Mucosa of gallbladder (tissue), 1 donor: Measurements from ENCODE around the gene THPO. TPM values are rescaled to one million over a fixed set of nuclear protein-coding genes. Genes with fewer than 3 reads are reported as not detected.
"Not testable (repeated sequence)": the region's sequence is repeated elsewhere in the genome, so short reads cannot be mapped to it uniquely, and the experiment has no call there.

Experiments
- DNase-seq: peaks from one replicate; pipeline ENCODE4 v3.0.0-alpha.2; 2020; ENCODE audit warnings: low spot score
- total RNA-seq: library from RNA; stranded (reverse); gene quantifications from one replicate; pipeline ENCODE4 v1.2.1, GENCODE V29; 2021
- donor health status: DM: no; HTN: no; CAD: no.

The THPO gene
- total RNA-seq, 1 donor from 2014 or later = 0.29 TPM

DNA sequence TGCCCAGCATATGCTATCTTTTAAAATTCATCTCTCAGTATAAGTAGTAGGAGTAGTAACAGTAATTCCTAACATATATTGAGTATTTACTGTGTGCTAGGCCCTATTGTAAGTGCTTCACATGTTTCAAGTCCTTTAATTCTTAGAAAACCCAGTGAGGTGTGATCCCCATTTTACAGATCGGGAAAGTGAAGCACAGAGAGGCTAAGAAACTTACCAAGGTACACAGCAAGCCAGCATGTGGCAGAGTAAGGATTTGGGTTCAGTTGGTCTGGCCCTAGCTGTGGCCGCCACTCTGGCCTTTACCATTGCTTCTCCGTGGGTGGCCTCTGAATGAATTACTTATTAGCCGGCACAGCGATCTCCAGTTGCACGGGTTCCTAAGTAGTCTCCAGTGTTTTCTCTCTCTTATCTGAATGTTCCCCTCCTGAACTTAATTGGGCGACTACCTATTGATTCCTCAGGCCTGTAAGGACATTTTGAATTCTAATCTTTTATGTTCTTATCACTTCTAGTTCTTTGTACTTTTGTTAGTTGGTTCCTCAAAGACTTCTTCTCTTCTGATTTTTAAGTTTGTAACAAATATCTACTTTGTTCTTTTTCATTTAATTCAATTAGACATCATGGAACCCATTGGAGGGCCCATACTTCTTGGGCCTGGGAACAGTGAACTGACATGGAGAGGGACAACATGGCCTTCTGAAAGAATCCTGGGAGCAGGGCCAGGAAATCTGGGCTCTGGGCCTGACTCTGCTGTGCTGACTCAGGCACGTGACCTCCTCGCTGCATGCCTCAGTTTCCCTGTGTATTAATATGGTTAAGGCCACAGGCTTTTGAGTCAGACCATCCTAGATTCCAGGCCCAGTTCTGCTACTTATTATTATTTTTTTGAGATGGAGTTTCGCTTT is 28.2 kb downstream of the THPO start:
- DNase-seq = peak; percentile 77

DNA sequence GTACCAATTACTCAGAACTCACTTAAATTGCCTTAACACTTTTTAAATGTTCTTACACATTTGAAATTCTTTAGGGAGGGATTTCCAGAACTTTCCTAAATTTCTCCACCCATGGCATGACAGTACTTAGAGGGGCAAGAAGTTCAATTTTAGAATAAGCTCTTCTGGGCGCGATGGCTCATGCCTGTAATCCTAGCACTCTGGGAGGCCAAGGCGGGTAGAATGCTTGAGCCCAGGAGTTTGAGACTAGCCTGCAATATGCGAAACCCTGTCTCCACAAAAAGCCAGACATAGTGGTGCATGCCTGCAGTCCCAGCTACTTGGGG is 30.0 kb downstream of the THPO start:
- DNase-seq = no peak

DNA sequence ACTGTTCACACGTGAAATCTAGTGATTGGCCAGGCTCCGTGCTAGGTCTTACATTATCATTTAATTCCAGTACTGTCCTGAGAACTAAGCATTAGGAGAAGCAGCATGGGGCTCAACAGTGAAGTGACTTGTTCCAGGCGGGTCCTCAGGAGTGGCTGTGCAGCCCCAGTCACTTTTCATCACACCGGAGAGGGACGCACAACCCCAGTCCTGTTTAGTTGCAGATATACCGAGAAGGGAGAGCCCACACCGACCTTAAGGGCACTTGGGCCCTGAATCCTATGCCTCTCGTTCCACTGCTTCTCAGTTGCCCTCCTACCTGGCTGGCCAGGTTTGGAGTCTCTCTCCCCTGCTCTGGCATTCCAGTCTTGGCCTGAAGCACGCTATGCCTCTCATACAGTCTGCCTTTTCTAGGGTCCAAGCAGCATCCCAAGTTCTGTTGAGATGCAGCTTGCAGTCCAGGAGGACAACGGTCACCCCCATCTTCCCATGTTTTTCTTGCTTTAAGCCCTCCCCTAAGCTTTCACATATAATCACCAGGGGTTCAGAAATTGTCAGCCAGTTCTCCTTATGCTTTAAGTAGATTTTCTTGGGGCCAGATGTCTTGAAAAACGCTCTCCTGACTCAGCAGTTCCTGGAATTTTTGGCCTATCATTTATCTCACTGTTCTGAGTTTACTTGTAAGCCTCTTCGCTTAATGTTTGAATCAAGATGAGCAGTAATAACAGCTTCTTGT is 30.5 kb downstream of the THPO start:
- no peak for DNase-seq

DNA sequence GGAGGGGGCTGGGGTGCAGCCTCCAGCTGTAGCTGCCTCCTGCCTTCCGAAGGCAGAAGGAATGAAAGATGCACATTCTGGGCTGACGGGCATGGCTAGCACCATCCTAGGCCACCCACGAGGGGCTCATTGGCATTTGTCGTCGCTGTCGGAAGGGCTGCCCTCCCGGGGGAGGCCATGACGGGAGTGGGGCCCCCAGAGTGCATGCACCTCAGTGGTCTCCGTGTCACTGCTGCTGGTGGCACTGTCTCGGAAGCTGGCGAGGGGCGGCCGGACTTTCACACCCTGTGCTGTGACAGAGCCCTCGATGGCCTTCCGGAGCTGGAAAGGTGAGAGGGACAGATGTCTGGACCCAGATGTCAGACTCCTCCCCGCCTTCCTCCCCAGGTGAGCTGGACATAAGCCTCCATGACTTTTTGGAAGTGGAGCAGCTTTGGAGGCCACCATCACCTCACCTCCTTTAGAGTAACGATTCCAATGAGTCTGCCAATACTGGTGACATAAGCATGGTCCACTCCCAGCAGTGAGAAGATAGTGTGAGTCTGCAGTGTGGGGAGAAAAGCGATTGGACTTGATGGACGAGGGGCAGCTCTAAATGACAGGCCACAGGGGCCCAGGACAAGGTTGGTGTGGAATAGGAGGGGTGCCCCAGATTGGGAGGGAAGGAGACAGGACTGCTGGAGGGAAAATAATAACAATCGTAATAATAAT is 31.4 kb downstream of the THPO start:
- DNase-seq = no peak

DNA sequence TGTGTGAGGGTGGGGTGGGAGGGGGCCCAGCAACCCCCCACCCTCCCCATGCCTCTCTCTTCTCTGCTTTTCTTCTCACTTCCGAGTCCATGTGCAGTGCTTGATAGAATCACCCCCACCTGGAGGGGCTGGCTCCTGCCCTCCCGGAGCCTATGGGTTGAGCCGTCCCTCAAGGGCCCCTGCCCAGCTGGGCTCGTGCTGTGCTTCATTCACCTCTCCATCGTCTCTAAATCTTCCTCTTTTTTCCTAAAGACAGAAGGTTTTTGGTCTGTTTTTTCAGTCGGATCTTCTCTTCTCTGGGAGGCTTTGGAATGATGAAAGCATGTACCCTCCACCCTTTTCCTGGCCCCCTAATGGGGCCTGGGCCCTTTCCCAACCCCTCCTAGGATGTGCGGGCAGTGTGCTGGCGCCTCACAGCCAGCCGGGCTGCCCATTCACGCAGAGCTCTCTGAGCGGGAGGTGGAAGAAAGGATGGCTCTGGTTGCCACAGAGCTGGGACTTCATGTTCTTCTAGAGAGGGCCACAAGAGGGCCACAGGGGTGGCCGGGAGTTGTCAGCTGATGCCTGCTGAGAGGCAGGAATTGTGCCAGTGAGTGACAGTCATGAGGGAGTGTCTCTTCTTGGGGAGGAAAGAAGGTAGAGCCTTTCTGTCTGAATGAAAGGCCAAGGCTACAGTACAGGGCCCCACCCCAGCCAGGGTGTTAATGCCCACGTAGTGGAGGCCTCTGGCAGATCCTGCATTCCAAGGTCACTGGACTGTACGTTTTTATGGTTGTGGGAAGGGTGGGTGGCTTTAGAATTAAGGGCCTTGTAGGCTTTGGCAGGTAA is 32.5 kb downstream of the THPO start:
- DNase-seq = peak; percentile 83

DNA sequence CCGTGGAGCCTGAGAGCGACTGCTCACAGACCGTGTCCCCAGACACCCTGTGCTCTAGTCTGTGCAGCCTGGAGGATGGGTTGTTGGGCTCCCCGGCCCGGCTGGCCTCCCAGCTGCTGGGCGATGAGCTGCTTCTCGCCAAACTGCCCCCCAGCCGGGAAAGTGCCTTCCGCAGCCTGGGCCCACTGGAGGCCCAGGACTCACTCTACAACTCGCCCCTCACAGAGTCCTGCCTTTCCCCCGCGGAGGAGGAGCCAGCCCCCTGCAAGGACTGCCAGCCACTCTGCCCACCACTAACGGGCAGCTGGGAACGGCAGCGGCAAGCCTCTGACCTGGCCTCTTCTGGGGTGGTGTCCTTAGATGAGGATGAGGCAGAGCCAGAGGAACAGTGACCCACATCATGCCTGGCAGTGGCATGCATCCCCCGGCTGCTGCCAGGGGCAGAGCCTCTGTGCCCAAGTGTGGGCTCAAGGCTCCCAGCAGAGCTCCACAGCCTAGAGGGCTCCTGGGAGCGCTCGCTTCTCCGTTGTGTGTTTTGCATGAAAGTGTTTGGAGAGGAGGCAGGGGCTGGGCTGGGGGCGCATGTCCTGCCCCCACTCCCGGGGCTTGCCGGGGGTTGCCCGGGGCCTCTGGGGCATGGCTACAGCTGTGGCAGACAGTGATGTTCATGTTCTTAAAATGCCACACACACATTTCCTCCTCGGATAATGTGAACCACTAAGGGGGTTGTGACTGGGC is 33.3 kb downstream of the THPO start:
- DNase-seq = no peak

DNA sequence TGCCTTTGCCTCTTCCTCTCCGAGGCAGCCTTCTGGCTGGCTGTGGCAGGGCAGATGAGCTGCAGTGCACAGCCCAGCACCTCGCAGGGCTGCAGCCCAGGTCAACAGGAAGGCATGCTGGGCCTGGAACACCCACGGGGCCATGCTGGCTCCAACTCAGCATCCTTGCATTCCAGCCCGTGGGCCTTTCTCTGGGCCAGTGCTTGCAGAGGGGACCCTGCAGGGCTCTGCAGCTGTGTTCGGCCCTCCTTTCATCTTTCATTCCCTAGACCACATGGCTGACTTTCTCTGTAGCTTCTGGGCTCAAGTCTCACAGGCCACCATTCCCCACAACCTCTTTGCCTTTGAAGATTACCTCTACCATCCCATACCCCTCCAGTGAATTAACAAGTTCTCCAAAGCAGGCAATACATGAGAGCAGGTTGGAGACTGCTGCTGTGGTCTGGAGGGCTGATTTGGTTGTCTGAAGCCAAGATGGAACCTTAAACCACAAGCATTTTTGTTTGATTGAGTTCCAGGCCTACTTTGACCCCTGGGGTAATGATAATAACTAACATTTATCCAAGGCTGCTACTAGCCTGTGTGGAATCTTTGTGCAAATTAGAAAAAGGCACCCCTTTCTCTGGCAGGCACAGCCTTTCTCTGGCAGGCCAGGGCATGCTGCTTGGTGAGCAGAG is 34.7 kb downstream of the THPO start:
- no peak for DNase-seq

DNA sequence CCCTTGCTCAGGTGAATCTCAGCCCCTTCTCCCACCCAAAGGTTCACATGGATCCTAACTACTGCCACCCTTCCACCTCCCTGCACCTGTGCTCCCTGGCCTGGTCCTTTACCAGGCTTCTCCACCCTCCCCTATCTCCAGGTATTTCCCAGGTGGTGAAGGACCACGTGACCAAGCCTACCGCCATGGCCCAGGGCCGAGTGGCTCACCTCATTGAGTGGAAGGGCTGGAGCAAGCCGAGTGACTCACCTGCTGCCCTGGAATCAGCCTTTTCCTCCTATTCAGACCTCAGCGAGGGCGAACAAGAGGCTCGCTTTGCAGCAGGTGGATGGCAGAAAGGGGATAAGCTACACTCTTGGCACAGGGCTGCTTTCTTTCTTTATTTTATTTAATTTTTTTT is 36.1 kb downstream of the THPO start:
- peak; percentile 89 for DNase-seq

DNA sequence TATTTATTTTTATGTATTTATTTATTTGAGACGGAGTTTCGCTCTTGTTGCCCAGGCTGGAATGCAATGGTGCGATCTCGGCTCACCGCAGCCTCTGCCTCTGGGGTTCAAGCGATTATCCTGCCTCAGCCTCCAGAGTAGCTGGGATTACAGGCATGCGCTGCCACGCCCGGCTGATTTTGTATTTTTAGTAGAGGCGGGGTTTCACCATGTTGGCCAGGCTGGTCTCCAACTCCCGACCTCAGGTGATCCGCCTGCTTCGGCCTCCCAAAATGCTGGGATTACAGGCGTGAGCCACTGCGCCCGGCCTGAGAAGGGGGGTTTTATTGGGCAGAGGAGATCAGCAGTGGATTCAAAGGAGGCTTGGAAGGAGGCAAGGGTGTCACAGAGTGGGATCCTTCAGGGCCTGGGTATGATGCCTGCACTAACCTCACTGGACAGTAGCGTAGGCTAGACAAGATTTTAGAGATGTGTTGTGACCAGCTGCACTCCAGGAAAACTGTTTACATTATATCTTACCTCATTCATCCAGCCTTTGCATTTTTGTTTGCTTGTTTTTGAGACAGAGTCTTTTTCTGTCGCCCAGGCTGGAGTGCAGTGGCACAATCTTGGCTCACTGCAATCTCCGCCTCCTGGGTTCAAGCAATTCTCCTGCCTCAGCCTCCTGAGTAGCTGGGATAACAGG is 38.4 kb downstream of the THPO start:
- DNase-seq = not testable (repeated sequence)

DNA sequence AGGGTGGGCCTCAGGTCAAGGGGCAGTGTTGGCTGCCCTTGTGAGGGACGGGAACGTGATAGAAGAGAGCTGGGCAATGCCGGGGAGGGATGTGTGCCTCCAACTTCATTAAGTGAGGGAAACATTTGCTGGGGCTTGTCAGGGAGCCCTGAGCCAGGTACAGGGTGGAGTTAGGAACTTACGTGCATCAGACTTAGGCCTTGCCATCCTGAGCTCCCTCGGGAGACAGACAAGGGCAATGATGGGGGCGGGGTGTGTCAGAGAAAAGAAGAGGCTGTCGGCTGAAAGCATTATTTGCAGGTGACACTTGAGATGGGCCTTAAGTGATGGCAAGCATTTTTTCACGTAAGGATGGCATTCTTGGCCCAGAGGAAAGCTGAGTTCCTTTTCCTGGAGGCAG is 39.0 kb downstream of the THPO start:
- DNase-seq = no peak

DNA sequence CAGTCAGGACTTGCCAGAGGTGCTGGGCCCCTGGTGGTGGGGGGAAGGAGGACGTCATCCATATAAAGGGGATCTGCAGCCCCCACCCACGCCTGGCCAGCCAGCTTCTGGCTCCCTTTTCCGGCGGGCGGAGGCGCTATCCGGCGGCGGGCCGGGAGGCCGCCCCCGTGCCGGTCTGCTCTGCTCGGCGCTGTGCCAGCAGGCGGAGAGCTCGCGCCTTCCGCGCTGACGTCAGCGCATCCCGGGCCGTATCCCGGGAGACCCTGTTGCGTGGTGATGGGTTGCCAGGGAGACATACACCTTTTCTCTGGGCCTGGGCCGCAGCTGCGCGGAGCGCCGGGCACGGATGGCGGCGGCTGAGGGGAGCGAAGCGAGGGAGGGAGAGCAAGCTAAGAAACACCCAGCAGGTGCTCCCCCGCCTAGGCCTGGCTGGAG is 39.5 kb downstream of the THPO start:
- peak; percentile 82 for DNase-seq

DNA sequence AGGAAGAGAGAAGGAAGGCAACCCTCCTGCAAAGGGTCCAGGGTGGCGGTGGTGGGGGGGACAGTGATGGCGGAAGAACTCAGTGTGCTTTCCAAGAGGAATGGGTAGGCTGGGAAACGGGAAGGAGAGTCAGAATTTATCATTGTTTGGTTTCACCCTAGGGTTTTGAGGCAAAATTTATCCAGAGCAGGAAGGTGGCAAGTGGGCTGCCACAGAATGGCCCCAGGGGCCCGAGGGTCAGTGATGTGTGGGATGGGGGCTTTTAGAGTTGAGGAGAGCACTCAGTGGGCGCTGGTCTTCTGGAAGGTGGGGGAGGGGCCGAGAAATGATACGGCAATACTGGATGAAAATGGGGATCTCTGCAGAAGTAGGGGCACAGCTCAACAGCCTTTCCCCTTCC is 40.0 kb downstream of the THPO start:
- DNase-seq = no peak

DNA sequence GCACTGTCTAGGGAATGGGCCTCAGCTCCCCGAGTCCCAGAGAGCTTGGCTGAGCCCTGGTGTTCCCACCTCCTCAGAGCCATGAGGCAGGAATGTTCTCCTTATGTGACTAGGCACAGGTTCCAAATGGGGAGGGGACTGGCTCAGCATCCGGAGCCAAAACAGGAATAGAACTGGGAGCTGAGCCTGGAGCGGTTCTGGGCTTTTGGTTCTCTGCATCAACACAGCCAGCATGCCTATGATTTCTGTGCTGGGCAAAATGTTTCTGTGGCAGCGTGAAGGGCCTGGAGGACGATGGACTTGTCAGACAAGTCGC is 40.6 kb downstream of the THPO start, which contains the start of gene FAM131A:
FAM131A (plus strand) TSS at position 202 of the 316 bp plus-strand sequence; CDS start at position 233, 31 bp downstream.
- peak; percentile 64 for DNase-seq

DNA sequence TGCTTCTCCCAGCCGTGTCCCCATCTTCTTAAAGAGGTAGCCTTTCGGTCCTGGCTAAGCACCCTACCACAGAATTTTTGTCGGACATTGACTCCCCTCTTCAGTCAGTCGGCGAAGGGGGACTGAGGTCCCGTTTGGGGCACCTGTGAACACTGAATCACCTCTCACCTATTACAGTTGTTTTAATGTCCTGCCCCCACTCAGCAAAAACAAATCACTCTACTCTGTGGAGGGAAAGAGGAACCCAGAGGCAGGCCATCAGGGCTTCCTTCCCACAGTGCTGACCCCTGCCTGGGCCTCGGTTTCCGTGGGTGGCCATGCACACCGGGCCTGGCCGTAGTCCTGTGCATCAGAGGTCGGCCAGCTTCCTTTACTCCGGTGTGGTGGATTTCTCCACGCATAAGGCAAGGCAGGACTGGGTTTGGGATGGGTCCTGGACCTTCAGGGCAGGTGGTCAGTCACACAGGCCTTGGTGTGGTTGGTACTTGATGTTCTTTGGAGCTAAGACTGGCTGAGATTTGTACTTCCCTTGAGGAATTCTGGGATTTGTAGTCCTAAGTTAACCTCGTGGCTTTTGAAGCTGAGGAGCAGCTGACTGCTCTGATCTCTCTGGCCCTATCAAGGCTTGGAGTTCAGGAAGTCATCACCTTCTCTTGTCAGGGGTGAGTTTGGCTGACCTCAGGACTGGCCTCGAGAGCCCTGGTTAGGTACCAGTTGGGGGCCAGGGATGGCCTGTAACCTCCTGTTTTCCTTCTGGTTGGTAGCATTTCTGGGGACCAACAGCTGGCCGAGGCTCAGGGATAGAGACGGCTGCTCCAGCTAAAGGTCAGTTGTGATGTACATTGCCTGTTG is 41.2 kb downstream of the THPO start:
- DNase-seq = no peak

DNA sequence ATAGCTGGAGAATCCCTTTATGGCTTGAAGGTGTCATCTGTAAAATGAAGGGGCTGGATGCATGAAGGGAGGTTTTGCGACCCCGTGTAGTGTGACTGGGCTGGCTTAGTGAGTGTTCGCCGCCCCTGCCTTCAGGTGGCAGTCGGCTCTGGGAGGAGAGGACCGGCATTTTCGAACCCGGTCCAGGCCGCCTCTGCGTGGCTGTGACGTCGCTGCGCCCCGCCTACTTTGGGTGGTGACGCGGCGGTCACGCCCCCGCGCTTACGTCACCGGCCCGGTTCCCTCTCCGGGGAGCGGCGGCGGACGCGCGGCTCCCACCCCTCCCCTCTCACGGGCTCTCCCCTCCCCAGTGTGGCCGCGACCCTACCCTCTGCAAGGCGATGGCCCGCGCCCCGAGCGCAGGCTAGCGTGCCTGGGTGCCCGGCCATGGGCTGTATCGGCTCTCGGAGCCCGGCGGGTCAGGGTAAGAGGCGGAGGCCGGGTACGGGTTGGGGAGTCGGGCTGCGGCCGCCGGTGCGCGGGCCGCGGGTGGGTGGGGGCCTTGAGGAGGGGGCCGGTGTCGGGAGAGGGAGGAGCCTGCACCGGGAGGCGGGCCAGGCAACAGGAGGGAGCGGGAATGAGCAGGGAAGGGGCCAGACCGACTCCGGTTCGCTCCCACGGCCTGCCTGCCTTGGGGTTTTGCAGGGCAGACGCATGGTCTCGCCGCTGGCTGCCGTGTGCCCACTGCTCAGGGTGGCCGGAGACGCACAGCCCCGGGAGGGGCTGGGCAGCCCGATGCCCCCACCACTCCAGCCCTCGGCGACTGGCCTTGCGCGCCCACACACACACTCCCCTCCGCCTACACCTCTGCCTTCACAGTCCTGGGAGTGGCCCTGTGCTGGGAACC is 42.1 kb downstream of the THPO start:
- peak; percentile 89 for DNase-seq

DNA sequence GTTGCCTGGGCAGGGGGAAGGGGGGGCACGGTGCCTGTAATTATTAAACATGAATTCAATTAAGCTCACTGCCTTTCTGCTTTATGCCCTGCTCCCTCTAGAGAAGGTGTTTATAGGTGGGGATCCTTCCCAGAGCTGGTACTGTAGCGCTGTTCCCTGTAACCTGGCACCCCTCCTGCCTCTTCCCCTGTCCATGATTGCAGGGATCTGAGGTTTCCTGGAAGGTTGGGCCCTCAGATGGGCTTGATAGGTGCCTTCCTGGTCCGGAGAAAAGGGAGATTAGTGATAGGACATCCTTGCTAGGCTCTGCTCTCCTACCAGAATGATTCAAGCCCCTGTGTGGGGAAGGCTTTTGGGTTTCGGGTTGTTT is 42.7 kb downstream of the THPO start:
- no peak for DNase-seq

DNA sequence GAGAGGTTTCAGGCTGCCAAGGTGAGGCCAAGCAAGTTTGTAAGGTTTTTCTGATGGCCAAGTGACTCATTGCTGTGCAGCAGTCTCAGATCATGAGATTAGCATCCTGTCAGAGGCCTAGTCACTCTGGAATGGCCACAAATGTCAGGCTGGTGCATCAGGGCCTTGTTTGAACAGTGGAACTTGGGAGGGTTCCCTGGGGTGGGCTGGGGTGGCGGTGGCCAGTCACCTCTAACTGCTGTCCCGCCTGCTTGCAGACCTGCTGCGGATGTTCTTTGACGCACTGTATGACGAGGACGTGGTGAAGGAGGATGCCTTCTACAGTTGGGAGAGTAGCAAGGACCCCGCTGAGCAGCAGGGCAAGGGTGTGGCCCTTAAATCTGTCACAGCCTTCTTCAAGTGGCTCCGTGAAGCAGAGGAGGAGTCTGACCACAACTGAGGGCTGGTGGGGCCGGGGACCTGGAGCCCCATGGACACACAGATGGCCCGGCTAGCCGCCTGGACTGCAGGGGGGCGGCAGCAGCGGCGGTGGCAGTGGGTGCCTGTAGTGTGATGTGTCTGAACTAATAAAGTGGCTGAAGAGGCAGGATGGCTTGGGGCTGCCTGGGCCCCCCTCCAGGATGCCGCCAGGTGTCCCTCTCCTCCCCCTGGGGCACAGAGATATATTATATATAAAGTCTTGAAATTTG is 43.4 kb downstream of the THPO start:
- no peak for DNase-seq
